GDM1 (cell line): Measurements from ENCODE around the gene NKD1.
A peak's percentile ranks its signal among the peaks of the same experiment; 100 is the strongest.

Experiments used
- DNase-seq: peaks from one replicate; lab custom pipeline; 2025; lab: John Stamatoyannopoulos, UW

Gene NKD1

DNA sequence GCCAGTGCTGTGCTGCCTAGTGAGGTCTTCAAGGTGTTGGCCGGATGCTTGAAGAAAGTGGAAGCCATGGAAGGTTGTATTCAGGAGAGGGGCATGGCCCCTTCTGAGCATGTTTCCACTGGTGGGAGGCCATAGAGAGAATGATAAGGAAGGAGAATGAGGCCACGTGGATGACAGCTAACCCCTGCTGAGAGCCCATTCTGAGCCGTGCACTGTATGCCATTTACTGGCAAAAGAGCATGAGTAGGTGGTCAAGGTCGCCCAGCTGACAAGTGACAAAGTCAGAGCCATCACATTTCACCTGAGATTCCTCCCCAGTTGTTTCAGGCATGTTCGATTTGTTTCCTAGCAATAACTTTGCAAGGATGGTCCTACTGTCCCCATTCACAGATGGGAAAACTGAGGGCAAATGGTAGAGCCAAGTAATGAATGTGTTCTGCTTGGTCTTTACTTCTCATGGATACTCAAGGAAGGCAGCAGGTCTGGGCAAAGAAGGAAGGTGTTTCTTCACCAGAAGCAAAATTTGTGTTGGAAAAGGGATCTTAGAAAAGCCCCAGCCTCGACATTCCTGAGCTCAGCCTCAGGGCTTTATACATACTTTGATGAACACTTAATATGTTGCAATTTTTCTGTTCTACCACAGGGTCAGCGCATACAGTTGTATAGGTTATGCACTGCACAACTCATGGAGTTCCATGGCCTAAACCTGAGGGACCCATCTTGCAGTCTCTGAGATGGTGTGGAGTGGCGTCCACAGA lies 10.5 kb upstream of the NKD1 start:
- DNase-seq, result no peak

DNA sequence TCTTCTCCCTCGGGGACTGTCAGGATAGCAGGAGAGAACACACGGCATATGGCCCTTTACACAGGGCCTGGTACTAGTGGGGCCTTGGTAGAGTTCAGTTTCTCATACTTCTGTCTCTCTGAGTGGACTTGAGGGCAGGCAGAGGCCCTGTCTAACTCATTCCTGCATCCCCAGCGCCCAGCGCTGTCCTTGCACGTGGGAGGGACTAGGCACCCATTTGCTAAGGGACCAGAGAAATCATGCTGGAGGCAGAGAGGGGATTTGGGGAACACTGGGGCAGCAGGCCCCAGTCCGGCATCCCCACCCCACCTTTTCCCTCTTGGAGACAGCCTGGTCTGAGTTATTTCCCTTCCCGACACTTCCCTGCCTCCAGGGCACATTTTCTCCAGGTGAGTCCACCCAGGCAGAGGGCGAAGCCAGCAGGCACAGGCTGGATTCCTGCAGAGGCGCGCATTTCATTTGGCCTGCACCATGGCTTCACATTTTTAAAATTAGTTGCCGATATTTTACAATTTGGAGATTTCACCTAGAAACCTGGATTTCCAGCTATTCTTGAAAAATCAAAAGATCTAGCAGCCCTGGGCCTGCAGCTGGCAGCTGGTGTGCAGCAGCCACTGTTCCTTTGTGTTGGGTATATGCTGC lies 9.7 kb upstream of the NKD1 start:
- no peak for DNase-seq

GRCh38 chr16:50539053-50539695 lies 9.0 kb upstream of the NKD1 start:
- no peak for DNase-seq

DNA sequence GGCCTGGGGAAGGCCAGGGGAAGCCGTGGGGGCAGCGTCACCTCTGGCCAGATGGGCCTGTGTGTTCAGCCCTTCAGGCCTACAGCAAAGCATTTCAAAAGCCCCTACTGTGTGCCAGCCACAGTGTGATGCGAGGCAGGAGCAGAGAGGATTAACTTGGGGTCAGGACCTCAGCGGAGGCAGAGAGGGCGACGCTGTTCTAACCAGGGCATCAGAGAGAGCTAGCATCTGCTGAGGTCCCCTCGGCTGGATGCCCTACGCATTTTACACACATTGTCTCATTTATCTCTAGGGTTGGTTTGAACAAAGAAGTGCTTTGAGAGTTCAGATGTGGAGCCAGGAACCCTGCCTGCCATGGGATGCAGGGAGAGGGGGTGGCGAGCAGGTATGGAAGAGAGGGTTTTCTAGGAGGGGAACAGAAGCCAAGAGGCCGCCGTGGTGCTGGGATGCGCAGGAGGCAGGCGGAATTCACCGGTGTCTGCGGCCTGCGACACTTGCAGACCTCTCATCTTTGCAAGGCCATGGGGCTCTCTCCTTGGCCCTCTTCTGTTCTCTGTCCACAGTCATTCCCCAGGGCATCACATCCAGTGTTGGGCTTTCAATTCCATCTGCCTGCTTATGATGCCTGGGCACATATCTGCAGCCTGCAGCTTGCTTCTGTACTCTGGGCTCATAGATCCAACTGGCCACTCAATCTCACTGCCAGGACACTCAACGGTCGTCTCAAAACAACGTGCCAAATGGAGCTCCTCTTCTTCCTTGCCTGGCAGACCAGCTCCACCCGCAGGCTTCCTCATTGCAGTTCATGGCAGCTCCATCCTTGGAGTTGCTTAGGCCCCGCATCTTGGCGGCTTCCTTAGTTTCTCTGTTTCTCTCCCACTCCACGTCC lies 8.1 kb upstream of the NKD1 start:
- DNase-seq, result no peak

- no peak for DNase-seq
These were observed 7.5 kb upstream of the NKD1 start for GRCh38 chr16:50540711-50541007.

DNA sequence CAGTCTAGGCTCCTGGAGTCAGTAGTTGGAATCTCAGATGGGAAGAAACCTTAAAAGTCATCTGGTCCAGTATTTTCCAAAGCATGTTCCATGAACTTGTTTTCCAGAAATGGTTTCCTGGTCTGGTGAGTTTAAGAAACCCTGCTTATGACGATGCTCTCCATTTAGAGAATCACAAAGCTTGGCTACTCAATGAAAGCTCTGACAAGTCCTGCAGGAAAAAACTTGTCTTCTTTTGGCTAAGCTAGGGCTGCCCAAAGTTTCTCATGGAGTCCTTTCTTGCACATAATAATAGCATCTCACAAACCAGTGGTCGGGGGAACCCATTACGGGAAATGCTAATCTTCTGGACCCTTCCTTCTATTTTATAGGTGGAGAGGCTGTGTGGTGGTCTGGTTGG lies 5.5 kb upstream of the NKD1 start:
- DNase-seq, result no peak

GRCh38 chr16:50546125-50546524 lies 2.1 kb upstream of the NKD1 start:
- DNase-seq, result no peak

GRCh38 chr16:50547340-50548124 lies 664 bp upstream of the NKD1 start:
- peak; percentile 2 for DNase-seq

DNA sequence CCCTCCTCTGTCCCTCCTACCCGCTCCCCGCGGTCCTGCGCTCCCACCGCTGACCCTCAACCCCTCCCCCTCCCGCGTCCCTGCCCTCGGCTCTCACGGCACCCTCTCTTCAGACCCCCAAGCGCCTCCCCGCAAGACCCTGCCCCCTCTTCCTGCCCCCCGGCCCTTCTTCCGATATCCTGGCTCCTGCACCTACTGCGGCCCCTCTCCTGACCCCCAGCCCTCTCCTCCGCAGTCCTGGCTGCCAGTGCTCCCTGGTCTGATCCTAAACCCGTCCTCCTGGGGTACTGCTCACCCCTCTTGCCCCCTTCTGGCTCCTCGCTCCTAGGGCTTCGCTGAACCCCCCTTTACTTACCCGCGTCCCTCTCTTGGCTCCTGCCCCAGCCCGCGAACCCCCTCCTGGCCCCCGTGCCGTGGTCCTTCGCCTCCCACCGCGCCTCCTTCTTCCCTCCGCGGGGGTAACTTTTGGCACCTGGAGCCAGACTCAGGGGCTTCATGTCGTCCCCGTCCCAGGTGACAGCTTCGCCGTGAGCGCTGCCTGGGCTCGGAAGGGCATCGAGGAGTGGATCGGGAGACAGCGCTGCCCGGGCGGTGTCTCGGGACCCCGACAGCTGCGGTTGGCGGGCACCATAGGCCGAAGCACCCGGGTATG lies 839 bp downstream of the NKD1 start:
- DNase-seq, result no peak

DNA sequence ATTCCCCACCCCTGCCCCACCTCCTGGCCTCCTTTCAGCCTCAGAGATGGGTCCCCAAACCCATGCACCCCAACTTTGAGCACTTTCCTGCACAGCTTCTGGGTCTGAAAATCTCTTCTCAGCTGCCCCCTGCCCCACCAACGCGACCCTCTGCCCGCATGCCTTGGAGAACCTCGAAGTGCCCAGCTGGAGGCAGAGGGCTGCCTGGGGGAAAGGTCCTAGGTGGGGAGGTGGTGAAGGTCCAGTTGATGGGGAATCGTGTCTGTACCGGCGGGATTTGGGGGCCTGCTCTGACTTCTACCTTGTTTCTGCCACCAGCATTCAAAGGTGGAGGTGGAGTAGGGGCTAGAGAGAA lies 1.3 kb downstream of the NKD1 start:
- DNase-seq, result no peak

DNA sequence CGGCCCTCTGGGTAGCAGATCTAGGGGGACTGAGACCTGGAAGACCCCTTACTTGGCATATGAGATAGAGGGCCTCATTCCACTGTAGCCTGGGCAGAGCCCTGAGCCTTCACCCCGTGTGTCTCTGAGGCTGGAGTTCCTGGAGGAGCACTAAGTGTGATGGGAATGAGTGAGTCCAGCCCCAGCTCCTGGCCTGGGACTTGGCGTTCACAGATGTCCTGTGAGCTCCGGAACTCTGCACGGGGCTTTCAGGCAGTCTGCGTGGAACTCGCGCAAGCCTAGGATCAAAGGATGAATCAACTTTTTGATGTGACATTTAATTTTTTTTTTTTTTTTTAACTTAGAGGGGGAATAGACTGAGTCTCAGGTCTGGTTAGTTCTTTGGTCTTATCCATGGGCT lies 1.8 kb downstream of the NKD1 start:
- DNase-seq, result no peak

- DNase-seq, result no peak
These were observed 2.9 kb downstream of the NKD1 start for GRCh38 chr16:50550866-50551641.

DNA sequence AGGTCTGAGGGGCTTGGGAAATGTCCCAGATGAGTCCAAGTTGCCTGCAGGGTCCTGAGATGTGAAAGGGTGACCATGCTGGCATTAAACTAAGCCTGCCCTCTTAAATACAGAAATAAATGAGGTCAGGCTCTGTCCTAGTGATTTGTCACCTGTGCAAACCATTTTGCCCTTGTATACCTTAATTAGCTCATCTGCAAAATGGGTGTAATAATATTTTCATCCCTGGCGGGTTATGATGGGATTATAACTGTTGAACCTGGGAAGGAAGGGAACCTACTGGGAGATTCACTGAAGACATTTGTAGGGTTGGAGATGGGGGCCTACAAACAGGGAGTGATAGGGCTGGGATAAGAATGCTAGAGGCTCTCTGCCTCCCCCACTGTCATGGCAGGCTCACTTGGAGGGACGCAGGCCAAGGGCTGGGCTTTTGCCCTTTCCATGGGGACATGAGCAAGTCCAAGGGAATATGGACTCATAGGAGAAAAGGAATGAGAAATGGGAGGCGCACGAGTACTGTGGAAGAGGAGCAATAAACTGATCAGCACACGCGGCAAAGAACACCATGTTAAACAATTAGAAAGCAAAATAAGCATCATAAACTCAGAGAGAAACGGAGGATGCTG lies 4.4 kb downstream of the NKD1 start:
- no peak for DNase-seq

GRCh38 chr16:50553182-50553710 lies 5.0 kb downstream of the NKD1 start:
- no peak for DNase-seq

DNA sequence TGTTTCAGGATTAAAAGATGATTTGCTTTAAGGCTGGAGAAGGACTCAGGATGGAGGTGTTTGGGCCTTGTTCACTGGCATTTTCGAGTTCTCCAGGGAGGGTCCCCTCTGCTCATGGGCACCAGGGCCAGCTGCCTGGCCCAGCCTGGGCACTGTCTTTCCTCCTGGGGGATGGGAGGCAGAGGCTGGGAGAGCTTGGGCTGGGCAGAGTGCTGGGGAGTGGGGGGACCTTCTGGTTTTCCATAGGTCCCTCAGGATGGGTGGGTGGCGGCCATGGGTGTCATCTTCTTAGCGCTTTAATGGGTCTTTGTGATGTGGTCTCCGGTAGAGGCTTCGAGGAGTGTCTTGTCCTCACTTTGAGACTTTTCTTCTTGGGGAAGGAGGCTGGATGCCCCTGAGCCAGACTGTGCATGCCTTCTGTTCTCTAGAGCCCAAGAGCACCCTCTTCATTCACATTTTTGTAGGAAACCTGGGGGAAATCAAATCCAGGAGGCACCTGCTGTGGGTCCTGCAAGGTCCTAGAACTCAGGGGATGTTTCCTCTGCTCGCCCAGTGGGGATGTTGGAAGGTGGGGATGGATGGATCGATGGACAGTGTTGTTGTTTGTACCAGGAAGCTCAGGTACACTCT lies 5.7 kb downstream of the NKD1 start:
- no peak for DNase-seq

DNA sequence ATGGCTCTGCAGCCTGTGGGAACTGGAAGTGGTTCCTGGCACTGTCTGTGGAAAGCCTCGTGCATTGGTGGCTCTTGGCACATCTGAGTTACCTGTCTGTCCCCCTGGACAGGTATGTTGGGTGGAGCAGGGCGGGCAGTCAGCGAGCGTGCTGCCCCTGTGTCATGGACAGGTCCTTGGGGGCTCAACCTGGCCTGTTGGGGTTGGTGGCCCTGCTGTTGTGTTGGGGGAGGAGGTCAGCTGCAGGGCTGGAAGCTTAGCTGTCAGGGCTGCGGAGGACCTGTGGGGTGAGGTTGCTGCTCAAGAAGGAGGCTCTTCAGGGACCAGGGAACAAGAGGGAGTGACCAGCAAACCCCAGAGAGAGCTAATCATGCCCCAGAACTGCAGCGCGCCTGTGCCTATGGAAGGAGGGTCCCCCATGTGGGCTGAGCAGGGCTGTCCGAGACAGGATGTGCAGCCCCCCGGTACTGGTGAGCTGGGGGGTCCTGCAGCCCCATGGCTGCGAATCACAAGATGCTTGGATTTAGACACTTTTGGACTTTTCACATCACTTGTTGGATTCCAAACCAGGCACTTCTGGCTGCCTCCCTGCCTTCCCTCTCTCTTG lies 7.2 kb downstream of the NKD1 start:
- no peak for DNase-seq

DNA sequence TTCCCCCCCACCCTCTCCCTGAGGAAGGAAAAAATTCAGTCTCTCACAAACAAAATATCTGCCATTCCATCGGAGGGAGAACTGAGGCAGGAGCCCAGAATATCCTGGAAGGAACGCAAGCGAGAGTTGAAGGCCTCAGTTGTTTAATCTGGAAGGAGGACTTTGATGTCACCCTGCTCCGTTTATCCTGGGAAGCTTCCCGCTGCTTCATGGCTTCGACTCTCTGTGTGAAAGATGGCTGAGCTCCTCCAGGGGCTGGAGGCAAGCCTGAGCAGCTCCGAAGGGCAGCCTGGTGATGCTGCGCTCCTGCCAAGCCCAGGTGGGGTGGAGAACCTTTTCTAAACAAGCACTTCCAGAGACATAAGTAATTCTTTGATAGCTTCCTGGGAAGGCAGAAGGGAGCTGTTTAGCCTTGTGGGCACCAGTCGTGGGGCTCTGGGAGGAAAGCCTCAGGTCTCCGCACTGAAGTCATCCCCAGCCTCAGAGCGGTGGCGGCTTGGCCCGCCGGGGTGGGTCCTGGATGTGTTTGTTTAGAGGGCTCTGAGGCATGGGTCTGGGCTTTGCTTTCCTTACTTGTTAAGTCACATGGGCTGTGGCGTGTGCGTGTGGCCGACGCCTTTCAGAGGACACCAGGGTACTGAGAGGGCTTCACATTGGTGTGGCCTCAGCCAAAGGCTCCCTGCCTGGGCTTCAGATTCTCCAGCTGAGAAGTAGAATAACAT lies 7.9 kb downstream of the NKD1 start:
- DNase-seq, result no peak

DNA sequence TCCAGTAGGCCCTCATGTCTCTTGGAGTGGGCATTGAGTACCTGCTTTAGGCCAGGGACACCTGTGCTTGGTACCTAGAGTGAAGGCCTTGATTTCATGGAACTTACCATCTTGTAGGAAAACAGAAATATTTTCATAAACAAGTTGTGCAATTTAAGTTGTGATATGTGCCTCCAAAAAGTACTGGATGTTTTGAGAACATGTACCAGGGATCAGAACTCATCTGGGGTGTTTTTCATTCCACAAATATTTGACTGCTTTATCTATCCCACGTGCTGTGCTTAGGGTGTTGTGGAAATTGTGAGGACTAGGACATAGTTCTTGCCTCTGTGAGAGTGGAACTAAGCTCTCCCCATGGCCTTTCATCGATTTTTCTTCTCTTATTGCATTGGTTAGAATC lies 8.8 kb downstream of the NKD1 start:
- no peak for DNase-seq
